CD4-positive, alpha-beta T cell treated with Interleukin-6 at 100 ng/mL for 8 hours (primary cell): Measurements from ENCODE around the gene KRTAP5-6.
"Not testable (repeated sequence)": the region's sequence is repeated elsewhere in the genome, so short reads cannot be mapped to it uniquely, and the experiment has no call there.

ENCODE experiments used
- DNase-seq: peaks from one replicate; pipeline ENCODE4 v3.0.0-alpha.2; 2020; ENCODE audit warnings: mixed read lengths, low spot score

KRTAP5-6 gene

DNA sequence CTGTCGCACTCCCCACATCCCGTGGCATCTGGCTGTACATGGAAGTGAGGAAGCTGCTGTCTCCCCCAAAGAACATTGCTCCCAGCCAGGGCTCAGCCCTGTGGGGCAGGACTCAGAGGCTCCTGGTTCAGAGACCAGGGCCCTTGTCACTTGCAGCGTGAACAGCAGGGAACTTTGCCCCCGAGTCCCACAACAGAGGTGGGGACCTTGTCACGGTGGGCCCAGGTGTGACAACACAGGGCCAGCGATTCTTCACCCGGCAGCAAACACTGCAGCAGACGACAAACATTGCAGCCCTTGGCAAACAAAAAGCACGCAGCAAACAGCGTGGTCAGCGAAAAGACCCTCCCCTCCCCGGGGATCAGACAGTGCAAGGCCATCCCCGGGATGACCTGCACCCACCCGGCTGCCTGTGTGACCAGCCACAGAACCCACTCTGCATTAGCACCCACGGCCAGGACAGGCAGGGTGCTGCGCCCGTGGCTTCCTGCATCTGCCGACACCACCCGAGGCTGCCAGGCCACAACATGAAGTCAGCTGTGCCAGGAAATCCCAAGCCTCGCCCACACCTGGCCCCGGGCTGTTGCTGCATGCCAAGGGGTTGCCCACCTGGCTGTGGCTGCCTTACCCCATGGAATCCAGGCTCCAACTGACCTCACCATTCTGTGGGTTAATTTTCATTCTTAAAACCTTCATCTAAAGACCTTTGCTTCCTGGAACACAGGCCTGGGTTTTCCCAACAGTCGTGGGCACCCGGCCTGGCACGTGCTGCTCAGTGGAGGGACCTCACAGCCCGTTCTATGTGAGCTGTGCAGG, 35.3 kb upstream of the KRTAP5-6 start:
- DNase-seq = not testable (repeated sequence)

DNA sequence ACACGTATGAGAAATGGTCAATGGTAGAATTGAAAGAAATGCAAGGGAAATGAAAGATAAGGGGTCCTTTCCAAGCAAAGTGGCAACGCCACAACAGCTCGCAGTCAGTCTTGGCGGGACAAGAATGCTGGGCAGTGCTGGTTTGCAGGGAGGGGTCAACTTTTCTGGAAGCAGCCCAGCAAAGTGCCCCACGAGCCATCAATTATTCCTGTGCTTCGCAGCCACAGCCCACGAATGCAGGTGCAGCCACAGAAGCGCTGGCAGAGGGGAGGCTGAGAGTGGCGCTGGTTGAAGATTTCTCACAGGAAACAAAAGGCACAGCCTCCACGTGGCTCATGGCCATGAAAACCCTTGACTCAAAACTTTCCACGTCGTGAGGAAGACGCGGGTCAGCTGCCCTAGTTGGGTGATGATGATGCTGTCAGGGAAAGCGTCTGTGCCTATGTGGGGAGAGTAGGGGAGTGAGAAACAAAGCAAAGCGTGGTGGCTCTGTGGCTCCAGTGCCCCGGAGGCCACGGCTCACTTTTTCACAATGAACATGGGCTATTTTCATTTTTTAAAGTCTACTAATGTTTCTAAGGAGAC, 34.2 kb upstream of the KRTAP5-6 start:
- DNase-seq = not testable (repeated sequence)

DNA sequence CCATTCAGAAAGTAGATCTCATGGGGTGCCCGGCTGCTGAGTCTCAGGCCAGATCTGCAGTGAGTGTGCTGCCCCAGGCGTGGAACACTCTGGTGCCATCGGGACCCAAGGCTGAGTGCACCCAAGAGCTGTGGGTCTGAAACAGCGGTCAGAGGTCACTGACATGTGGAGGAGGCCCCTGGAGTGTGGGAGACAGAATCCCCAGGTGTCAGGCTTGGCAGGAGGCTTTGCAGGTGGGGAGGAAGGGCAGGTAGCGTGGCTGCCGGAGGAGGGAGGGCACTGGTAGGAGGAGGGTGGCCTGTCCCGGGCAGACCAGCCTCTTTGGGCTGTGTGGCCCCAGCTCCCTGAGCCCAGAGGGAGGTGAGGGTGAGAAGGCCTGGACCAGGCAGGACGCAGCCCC, 31.7 kb upstream of the KRTAP5-6 start:
- DNase-seq = no peak

DNA sequence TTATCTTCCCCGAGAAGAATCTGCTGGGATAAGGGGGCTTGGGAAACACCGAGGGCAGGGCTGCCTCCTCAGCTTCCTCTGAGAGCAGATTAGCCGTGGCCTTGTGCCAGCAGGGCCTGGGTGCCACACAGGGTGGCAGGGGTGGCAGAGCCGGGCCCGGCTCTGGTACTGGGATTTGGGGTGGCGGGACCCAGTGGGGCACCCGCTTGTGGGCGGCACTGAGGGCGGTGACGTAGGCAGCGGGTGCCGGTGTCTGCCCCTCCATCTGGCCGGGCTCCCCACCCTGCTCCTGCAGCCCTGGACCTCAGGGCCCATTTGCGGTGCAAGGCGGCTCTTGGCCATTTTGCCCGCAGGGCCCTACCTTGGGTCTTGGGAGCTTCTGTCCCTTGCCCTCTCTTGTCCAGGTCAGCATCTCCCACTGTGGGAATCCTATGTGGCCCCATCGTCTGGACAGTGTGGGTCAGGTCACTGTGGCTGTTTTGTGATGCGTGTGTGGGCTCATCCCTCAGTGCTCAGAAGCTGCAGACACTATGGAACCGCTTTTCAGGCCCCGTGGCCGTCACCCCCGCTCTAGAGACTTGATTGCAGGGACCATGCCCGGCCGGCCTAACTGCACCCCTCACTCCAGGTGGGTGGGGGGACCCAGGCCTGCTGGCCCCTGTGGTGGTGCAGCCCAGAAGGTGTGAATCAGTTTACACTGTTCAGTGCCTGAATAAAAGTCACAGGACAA, 29.7 kb upstream of the KRTAP5-6 start:
- no peak for DNase-seq

DNA sequence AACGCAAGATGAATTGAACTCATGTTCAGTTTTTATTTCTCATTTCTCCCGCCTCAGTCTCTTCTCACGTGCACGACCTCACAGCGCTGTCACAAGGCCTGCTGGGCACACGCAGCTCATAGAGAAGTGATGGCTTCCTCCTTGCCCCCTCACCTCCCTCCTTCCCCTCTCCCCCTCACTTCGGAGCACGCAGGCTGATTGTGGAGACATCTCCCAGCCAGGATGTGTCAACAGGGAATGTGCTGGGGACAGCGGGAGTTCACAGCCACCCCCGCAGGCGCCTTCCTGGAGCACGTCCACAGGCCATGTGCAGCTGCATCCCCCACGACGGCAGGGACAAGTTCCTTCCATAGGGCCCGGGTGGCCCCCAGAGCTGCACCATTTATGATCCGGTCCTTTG, 29.1 kb upstream of the KRTAP5-6 start:
- DNase-seq = no peak

DNA sequence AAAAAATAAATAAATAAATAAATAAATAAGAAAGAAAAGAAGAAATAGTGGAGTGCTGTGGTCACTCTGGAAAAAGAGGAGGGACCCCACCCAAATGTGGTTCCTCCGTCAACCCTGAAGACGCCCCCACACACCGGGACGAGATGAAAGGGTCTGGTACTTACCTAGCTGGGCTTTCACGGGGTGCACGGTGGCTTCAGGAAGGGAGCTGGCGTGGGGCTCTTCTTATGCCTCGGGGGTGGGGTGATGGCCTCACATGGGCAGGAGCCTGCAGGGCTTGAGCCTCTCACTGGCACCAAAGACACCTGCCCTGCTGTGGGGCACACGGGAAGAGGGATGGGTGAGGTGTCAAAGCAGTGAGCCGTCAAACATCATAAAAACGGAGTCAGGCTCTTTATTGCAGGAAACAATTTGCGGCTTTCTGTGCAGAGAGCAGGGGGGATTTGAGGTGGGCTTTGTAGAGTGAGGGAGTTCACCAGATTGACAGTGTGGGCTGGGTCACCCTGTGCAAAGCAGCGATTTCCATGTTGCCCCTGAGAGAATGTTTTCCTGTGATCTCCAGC, 28.0 kb upstream of the KRTAP5-6 start:
- no peak for DNase-seq

DNA sequence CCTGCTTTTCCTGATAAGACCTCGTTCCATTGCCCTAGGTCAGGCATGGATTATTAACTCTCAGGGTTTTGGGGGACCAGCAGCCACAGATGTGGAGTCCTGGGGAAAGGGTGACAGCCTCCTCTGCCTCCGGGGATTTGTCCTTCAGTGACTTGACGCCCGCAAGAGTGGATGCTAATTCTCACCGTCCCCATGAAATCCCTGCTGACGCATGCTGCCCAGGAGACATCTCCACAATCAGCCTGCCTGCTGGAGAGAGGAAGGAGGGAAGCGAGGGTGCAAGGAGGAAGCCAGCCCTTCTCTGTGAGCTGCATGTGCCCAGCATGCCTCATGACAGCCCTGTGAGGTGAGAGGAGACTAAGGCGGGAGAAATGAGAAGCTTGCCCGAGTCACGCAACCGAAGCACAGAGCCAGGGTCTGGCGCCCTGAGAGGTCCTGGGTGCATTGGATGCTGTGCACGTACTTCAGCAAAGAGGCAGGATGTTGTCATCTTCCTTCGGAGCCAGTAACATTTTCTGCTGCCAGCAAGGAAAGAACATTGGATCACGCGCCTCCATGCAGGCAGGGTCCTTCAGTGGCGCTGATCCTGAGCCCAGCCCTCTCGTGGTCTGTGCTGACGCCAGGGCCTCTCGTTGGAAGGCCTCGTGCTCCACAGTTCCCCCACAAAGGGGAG, 27.3 kb upstream of the KRTAP5-6 start:
- DNase-seq = no peak

DNA sequence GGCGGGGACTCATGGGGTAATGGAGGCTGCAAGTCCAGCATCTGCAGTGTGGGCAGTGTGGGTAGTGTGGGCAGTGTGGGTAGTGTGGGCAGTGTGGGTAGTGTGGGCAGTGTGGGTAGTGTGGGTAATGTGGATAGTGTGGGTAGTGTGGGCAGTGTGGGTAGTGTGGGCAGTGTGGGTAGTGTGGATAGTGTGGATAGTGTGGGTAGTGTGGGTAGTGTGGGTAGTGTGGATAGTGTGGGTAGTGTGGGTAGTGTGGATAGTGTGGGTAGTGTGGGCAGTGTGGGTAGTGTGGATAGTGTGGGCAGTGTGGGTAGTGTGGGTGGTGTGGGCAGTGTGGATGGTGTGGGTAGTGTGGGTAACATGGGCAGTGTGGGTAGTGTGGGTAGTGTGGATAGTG, 26.5 kb upstream of the KRTAP5-6 start:
- DNase-seq = not testable (repeated sequence)

DNA sequence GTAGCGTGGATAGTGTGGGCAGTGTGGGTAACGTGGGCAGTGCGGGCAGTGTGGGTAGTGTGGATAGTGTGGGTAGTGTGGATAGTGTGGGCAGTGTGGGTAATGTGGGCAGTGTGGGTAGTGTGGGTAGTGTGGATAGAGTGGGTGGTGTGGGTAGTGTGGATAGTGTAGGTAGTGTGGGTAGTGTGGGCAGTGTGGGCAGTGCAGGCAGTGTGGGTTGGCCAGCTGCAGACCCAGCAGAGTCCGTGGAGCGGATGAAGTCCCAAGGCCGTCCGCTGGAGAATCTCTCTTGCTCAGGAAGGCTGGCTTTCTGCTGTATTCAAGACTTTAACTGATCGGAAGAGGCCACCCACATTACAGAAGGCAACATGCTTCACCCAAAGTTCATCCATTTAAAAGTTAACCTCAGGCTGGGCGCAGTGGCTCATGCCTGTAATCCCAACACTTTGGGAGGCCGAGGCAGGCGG, 26.1 kb upstream of the KRTAP5-6 start:
- DNase-seq = no peak

DNA sequence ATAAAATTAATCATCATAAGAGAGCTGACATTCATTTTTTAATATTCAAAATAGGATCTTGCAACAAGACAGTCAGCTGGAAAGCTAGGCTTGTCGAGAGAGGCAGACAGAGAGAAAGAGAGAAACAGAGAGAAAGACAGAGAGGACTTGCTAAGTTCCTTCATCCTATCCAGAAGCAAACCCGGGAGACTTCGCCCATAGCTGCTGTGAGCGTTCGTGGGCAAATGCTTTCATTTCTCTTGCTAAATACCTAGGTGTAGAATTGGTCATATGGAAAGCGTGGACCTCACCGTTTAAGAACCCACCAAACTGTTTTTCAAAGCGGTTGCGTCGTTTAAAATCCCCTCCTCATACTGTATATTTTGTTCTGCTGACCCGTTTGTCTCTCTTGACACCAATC, 25.3 kb upstream of the KRTAP5-6 start:
- no peak for DNase-seq

DNA sequence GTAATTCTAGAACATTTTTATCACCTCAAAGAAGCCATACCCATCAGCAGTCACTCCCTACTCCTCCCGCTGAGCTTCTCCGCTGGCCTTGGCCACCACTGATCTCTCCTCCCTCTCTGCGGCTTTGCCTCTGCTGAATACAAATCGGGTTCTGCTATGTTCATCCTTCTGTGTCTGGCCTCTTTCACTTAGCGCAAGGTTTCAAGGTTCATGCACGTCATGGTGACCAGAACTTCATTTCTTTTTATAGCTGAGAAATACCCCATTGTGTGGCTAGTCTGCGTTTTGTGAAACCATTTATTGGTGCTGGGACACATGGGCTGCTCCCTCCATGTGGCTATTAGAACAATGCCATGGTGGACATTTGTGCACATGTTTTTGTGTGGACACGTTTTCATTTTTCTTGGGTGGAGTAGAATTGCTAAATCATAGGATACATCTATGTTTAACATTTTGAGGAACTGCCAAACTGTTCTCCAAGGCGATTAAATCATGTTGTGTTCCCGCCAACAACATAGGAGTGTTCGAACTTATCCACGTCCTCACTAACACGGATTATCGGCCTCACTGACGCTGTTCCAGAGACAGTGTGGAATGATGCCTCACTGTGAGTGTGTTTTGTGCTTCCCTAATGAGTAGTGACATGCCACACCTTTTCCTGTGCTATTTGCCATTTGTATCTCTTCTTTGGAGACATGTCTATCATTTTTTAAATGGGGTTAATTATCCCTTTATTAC, 24.2 kb upstream of the KRTAP5-6 start:
- no peak for DNase-seq

DNA sequence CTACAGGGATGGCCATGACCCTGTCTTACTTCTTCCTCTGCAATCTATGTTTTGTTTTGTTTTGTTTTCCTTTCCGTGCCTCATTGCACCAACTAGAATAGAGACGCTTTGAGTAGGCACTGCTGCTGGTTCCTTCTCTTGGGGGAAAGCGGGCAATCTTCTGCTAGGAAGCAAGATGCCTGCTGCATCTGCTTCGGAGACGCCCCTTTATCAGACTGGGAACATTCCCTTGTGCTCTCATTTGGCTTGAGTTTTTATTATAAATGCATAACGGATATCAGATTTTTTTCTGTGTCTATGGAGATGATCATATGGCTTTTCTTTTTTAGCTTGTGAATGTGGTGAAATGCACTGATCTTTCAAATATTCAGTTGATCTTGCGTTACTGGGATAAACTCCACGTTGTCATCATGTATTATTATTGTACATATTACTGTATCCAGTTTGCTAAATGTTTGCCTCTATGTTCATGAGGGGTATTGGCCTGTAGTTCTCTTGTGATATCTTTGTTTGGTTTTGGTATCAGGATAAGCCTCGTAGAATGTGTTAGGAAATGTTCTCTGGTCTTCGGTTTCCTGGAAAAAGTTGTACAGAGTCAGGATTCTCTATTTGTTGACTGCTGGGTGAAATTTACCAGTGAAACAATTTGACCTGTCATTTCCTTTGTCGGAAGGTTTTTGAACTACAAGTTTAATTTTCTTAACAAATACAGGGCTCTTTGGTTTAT, 23.4 kb upstream of the KRTAP5-6 start:
- DNase-seq = no peak

DNA sequence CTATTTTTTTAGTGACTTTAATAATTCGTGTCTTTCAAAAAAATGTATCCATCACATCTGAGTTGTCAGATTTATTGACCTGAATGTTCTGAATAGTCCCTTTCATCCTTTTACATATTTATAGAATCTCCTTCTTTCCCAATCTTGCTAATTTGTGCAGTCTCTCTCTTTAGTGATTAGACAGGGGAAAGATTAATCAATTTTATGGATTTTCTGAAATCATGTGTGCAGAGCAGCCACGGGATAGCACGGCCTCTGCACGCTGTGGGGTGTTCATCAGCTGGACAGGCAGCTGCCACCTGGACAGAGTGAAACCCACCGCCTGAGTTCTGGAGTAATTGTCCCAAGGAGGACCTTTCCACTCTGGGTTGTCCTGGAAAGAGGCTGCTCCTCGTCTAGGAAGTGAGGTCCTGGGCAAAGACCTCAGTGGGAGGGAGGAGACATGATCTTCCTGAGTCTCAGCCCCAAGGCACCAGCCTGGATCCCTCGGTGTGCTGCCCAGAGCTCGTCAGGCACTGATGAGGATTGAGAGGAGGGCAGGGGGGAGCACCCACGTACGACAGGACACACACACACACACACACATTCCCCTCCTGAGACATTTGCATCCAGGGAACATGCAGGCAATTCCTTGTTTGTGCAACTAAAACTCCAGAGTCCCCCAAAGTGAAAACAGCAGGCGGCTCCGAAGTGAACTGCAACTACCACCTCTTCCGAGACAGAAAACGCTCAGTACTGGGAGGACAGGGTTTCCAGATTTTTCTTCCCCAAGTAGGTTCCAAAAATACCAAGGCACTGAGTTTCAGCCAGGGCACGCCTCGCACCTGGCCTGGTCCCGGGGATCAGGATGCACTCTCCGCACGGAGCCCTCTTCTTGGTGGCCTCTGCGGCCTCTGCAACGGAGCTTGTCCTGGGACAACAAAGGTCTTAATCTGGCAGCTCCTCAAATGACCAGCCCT, 22.5 kb upstream of the KRTAP5-6 start:
- no peak for DNase-seq

DNA sequence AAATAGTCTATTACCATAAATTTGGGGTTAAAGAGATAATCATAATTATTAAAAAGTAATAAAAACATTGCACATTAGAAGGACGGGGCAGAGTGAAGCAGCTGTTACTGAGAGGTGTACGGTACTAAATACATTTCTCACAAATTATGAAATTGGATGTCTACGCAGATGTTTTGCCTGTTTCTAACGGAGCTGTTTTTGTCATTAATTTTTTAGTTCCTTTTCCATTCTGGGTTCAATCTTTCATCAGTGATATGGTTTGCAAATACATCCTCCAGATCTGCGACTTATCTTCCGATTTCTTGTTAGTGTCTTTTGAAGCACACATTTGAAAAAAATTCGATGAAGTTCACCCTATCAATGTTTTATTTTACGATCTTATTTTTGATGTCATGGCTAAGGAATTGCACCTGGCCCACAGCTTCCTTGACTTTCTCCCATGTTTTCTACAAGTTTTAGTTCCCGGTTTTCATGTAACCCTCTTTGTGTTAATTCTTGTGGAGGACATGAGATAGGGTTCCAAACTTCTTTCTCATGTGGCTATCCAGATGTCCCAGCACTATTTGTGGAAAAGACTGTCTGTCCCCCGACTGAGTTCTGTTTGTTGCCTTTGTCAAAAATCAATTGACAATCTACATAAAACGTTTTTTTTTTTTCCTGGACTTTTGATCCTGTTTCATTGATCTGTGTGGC, 21.3 kb upstream of the KRTAP5-6 start:
- DNase-seq = no peak

DNA sequence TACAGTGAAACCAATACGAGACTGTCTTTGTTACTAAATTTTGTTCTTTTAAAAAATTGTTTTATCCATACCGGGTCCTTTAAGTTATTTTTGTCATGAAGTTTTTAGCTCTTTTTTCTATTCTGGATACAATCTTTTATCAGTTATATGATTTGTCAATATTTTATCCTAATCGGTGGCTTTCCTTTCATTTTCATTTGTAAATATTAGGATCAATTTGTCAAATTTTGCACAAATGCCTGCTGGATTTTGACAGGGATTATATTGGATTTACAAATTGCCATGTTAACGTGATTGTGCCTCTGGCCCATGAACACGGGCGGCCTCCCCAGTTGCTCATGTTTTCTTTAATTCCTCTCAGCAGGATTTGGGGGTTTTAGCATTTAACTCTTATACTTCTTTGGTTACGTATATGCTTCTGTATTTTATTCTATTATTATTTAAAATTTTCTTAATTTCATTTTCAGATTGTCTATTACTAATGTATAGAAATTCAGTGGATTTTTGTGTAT, 20.7 kb upstream of the KRTAP5-6 start:
- no peak for DNase-seq

DNA sequence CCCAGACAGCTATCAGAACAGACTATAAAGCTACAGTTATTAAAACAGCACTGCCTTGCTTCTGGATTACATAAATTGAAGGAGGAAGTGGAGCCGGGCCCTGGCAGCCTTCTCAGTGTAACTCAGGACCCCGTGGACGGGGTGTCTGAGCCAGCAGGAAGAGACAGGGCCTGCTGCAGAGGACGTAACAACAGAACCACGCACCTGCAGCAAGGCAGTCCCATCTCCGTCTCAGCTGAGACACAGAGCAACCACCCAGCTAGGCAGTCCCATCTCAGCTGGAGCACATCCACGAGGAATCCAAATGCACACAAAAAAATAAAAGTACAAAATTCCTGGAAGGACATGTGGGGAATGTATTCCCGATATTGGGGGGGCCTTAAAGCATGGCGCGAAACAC, 17.1 kb upstream of the KRTAP5-6 start:
- no peak for DNase-seq

DNA sequence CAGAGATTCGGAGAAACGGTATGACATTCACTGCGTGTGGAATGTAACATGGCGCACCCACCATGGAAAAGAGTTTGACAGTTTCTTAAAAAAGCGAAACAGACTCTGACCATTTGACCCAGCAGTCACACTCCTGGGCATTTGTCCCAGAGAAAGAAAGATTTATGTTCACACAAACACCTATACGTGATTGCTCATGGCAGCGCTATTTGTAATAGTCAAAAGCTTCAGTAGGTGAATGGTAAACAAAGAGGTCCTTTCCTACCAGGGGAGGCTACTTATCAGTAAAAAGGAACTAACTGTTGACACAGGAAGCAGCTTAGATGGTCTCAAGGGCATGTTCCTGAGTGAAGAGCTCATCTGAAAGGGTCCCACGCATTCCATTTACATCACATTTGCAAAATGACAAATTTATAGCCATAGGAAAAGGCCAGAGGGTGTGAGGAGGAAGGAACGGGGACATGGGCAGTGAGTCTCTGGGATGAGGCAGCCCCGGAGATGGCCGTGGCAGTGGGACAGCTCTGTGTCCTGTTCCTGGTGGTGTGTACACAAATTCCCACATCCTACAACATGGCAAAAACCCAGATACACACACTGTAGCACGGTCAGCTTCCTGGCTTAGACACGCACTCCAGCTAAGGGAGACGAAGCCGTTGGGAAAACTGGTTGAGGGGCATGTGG, 14.6 kb upstream of the KRTAP5-6 start:
- DNase-seq = no peak

DNA sequence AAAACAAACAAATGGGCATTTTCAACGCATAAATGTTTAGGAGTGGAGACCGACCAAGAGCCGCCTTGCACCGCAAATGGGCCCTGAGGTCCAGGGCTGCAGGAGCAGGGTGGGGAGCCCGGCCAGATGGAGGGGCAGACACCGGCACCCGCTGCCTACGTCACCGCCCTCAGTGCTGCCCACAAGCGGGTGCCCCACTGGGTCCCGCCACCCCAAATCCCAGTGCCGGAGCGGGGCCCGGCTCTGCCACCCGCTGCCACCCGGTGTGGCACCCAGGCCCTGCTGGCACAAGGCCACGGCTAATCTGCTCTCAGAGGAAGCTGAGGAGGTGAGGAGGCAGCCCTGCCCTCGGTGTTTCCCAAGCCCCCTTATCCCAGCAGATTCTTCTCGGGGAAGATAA, 13.8 kb upstream of the KRTAP5-6 start:
- not testable (repeated sequence) for DNase-seq
